ENCODE data around the gene ERF.

- TF ChIP-seq CTCF (conservative IDR thresholded peaks at IDR 0.05; ENCODE audit: low read length) (peak; percentile 58; the same call in 1 of the 2 replicates), EZH2phosphoT487 (IDR thresholded peaks at IDR 0.05; ENCODE audit: borderline replicate concordance, low read depth, low read length) (no peak)
Measured at GRCh38 chr19:42200116-42200715, 54.7 kb downstream of the ERF start.
